Brain microvascular endothelial cell (primary cell): Measurements from ENCODE around the gene USH2A.

Experiments
- DNase-seq: peaks from one replicate; pipeline ENCODE4 v3.0.0-alpha.2; 2020
- H3K27ac ChIP-seq: fragments of 250-450 bp; sonication (Bioruptor Pico); 2 replicates; pipeline ENCODE4 v1.5.1; 2020; ENCODE audit warnings: mild to moderate bottlenecking, moderate library complexity
- H3K27me3 ChIP-seq: fragments of 250-450 bp; sonication (Bioruptor Pico); replicated peaks from 2 replicates; pipeline ENCODE4 v1.5.1; 2020; ENCODE audit warnings: mild to moderate bottlenecking
- H3K36me3 ChIP-seq: fragments of 250-450 bp; sonication (Bioruptor Pico); replicated peaks from 2 replicates; pipeline ENCODE4 v1.5.1; 2020; ENCODE audit warnings: mild to moderate bottlenecking
- H3K4me3 ChIP-seq: 2 replicates; pipeline ENCODE4 v1.5.1; 2011; ENCODE audit warnings: low read depth, mild to moderate bottlenecking, control low read depth, low read length, moderate library complexity
- in situ Hi-C: cut with HindIII; loops from 2 replicates; pipeline ENCODE4 v1.10.0; 2017; ENCODE audit warnings: low sequenced_read_pairs, low pct_ligation_motif_present
- TF ChIP-seq, protein P1 (sequence below): IDR thresholded peaks from 2 replicates; pipeline ENCODE4 v1.5.1; 2011; ENCODE audit warnings: low read depth, mild to moderate bottlenecking, moderate library complexity, low read length, control low read depth, inconsistent platforms; ENCODE audit errors: missing control alignments

The USH2A gene

DNA sequence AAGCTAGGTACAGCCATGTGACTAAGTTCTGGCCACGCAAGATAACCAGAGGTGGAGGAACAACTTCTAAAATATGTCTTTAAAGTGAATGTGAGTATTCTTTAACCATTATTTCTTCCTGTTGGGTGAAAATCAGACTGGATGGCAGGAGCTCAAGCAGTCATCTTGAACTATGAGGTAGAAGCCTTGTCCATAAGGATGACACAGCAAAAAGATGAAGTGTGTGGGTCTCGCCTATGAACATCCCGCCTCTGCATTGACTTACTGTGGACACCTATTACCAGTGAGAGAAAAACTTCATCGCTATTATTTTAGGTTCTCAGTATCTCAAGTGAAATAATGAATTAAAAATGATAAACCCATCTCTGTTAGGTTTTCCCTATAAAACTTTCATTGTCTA lies 365.3 kb downstream of the USH2A start:
- in situ Hi-C loops = no loop called here
- H3K27ac ChIP-seq = no peak overlapping the region
- no peak overlapping the region for H3K4me3 ChIP-seq
- DNase-seq = no peak
- no peaks in the 10 kb centered on the region for H3K36me3 ChIP-seq
- H3K27me3 ChIP-seq = no peaks in the 10 kb centered on the region
- TF ChIP-seq, protein P1, sequence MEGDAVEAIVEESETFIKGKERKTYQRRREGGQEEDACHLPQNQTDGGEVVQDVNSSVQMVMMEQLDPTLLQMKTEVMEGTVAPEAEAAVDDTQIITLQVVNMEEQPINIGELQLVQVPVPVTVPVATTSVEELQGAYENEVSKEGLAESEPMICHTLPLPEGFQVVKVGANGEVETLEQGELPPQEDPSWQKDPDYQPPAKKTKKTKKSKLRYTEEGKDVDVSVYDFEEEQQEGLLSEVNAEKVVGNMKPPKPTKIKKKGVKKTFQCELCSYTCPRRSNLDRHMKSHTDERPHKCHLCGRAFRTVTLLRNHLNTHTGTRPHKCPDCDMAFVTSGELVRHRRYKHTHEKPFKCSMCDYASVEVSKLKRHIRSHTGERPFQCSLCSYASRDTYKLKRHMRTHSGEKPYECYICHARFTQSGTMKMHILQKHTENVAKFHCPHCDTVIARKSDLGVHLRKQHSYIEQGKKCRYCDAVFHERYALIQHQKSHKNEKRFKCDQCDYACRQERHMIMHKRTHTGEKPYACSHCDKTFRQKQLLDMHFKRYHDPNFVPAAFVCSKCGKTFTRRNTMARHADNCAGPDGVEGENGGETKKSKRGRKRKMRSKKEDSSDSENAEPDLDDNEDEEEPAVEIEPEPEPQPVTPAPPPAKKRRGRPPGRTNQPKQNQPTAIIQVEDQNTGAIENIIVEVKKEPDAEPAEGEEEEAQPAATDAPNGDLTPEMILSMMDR = no peak

DNA sequence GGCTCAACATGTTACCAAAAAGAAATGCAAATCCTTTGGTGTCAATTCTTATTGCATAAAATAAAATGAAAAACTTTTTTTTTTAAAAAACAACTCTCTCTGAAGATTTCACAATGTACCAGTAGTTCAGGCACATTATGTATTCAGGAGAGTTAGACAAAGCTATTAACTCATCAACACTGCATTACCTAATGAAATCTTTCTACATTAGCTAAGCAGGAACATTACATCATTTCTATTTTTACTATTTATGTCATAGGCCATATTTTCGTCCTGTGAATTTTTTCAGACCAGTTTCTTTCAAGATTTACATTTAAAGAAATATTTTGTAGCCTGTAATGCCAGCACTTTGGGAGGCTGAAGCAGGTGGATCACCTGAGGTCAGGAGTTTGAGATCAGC lies 366.2 kb downstream of the USH2A start:
- TF ChIP-seq, protein P1 = no peak

DNA sequence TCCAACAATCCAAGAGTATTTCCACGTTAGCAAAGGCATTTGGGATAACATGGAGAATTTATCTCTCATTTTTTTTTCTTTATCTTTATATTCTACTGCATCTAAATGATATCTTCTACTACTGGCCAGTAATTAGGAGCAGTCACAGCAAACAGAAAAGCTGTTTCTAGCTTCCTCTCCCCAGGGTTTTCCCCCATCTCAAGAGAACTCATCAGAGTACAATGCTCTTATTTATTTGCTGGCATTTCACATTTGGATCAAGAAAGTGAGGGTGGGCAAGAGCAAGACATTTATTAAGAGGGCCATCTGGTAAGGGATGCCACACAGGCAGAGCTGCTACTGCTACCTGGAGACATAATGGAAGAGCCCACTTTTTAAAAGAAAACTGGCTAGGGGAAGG lies 368.2 kb downstream of the USH2A start:
- Histone ChIP-seq H3K36me3 (no peaks in the 10 kb centered on the region), H3K4me3 (no peak overlapping the region), H3K27ac (no peak overlapping the region), H3K27me3 (no peaks in the 10 kb centered on the region)
- in situ Hi-C loops = no loop called here
- no peak for DNase-seq
- TF ChIP-seq, protein P1 = no peak

More for the DNA sequence above, 366.2 kb downstream of the USH2A start:
- H3K36me3 ChIP-seq = no peaks in the 10 kb centered on the region
- no peaks in the 10 kb centered on the region for H3K27me3 ChIP-seq
- DNase-seq = no peak
- in situ Hi-C loops = no loop called here
- H3K27ac ChIP-seq = no peak overlapping the region
- H3K4me3 ChIP-seq = no peak overlapping the region

DNA sequence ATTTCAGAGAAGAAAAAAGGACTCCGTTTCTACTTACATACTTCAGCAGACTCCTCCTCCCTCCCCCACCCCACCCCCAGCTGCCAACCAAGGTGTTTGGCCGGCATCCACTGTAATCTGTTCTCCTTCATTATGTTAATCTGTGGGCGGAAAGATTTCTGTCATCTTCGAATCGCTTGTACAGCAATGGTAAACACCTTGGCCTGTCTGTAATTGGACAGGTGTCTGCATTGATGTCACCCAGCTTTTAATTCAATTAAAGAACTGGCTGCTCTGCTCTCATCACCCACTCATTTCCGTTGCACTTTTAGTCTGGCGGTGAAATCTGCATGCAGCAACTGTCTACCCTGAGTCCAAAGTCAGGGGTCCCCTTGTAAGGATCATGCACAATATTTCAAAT lies 368.6 kb downstream of the USH2A start:
- Histone ChIP-seq H3K4me3 (no peak overlapping the region), H3K27me3 (no peaks in the 10 kb centered on the region), H3K36me3 (no peaks in the 10 kb centered on the region), H3K27ac (no peak overlapping the region)
- DNase-seq = no peak
- in situ Hi-C loops = no loop called here
- TF ChIP-seq, protein P1 = no peak

DNA sequence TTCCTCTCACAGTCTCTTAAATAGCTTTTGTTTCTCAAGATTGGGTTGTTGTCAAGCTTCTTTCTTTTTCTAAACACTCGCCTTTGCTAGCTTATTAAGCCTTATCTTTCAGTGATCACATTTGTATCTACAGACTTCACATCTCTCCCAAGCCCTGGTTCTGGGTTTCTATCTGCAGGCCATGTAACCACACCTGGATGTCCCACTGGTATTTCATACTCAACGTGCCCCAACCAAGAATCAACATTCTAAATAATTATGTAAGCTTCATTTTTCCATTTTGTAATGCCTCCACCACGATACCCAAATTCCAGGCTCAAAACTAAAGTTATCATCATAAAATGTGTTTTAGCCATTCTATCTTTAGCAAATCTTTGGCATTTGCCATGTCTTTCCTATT lies 372.2 kb downstream of the USH2A start:
- no peak for DNase-seq
- H3K27me3 ChIP-seq = no peaks in the 10 kb centered on the region
- TF ChIP-seq, protein P1 = no peak
- no peak overlapping the region for H3K4me3 ChIP-seq
- H3K36me3 ChIP-seq = no peaks in the 10 kb centered on the region
- H3K27ac ChIP-seq = no peak overlapping the region
- in situ Hi-C loops = no loop called here

DNA sequence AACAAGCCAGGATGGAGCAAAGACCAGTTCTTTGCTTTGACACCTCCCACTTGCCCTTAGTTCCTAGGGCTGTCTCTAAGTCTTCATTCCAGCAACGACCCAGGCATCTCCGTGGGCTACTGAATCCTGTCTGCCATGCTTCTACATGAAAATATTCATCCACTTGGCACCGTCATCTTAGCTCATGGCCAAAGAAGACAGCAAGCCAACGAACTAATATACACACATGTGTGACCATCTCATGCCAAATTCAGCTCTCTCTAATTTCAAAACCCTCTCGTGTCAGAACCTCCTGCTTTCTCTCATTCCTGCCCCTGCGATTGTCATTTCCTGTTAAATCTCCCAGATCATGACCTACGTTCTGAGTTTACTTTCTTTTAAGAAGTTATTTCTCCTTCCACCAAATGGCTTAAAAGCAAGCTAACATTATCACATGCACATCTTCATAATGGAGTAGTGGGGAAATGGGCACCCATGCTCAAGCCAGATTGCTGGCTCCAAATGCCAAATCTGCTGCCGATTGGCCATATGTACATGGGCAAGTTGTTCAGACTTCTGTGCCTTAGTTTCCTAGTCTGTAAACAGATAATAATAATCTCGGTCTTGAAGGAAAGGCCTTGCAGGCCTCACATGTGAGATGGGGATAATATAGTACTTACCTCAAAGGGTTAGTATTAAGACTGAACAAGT lies 373.4 kb downstream of the USH2A start:
- Histone ChIP-seq H3K36me3 (no peaks in the 10 kb centered on the region), H3K27me3 (no peaks in the 10 kb centered on the region), H3K4me3 (no peak overlapping the region), H3K27ac (no peak overlapping the region)
- TF ChIP-seq, protein P1 = no peak
- DNase-seq = no peak
- in situ Hi-C loops = no loop called here
